H1 (cell line): ENCODE data around the gene NELL1. TPM values are rescaled to one million over a fixed set of nuclear protein-coding genes. Genes with fewer than 3 reads are reported as not detected.

Experiments used
- CTCF ChIA-PET: fragments of 300-600 bp; sonication (Branson Sonifier 250); formaldehyde crosslinking; loops from one replicate; lab custom pipeline; 2021; ENCODE audit not compliant: partially characterized antibody; lab: Charles Lee
- POLR2A ChIA-PET: fragments of 300-600 bp; sonication (Branson Sonifier 250); formaldehyde crosslinking; loops from one replicate; lab custom pipeline; 2021; ENCODE audit warnings: inconsistent platforms; ENCODE audit not compliant: partially characterized antibody; lab: Charles Lee
- DNase-seq, 2 experiments: peaks; one replicate each; pipeline versions ENCODE4 v3.0.0 to v3.0.0-alpha.2; 2010 to 2022; ENCODE audit warnings: low spot score in 2 of 2, low read depth in 1 of 2, mixed read lengths in 1 of 2
- FAIRE-seq: peaks from 2 replicates; lab custom pipeline; 2011; peaks lifted over from hg19 to GRCh38; lab: Jason Lieb, UNC
- H2AFZ ChIP-seq: 2 replicates; pipeline ENCODE4 v1.8.1; 2012; ENCODE audit warnings: low read length, inconsistent platforms
- H2AK5ac ChIP-seq: 2 replicates; pipeline ENCODE4 v1.6.1; 2013; ENCODE audit warnings: low read depth, low read length
- H2BK120ac ChIP-seq: replicated peaks from 2 replicates; pipeline ENCODE3; 2013; ENCODE audit warnings: low read depth, low read length, inconsistent platforms
- H2BK12ac ChIP-seq: 2 replicates; pipeline ENCODE4 v1.6.1; 2013; ENCODE audit warnings: low read depth, low read length
- H2BK15ac ChIP-seq: 2 replicates; pipeline ENCODE4 v1.6.1; 2013; ENCODE audit warnings: low read length
- H2BK20ac ChIP-seq: 2 replicates; pipeline ENCODE4 v1.6.1; 2013; ENCODE audit warnings: low read length
- H2BK5ac ChIP-seq: 2 replicates; pipeline ENCODE4 v1.6.1; 2013; ENCODE audit warnings: low read depth, low read length
- H3K14ac ChIP-seq: 2 replicates; pipeline ENCODE4 v1.6.1; 2013; ENCODE audit warnings: inconsistent platforms; ENCODE audit not compliant: insufficient read length
- H3K18ac ChIP-seq: 2 replicates; pipeline ENCODE4 v1.6.1; 2013; ENCODE audit warnings: low read length; ENCODE audit errors: extremely low read depth
- H3K23ac ChIP-seq: 2 replicates; pipeline ENCODE4 v1.6.1; 2013; ENCODE audit warnings: inconsistent platforms; ENCODE audit not compliant: insufficient read length
- H3K23me2 ChIP-seq: 2 replicates; pipeline ENCODE4 v1.6.1; 2013; ENCODE audit warnings: low read depth, low read length
- H3K27ac ChIP-seq: 2 replicates; pipeline ENCODE4 v1.6.1; 2011; ENCODE audit warnings: low read depth, low read length, inconsistent platforms
- H3K27me3 ChIP-seq, 4 experiments: replicated peaks in 1 of 4; 1 replicate in 1 of 4; 2 replicates in 3 of 4; pipeline versions ENCODE4 v1.6.1 to v1.8.1; 2011 to 2013; ENCODE audit warnings: low read length in 3 of 4, mild to moderate bottlenecking in 3 of 4, inconsistent platforms in 2 of 4, mixed read lengths in 2 of 4, moderate library complexity in 1 of 4; ENCODE audit not compliant: control insufficient read depth in 3 of 4, insufficient read depth in 3 of 4; ENCODE audit errors: extremely low read depth in 1 of 4
- H3K36me3 ChIP-seq, 4 experiments: 2 replicates each; pipeline versions ENCODE4 v1.6.1 to v1.8.1; 2011 to 2013; ENCODE audit warnings: mild to moderate bottlenecking in 4 of 4, low read length in 3 of 4, moderate library complexity in 2 of 4, control low read depth in 1 of 4, inconsistent platforms in 1 of 4; ENCODE audit not compliant: insufficient read depth in 4 of 4, control insufficient read depth in 2 of 4
- H3K4ac ChIP-seq: replicated peaks from 2 replicates; pipeline ENCODE3; 2013; ENCODE audit warnings: low read length, low read depth, mixed read lengths, inconsistent platforms; ENCODE audit not compliant: insufficient read length
- H3K4me1 ChIP-seq, 4 experiments: replicated peaks in 1 of 4; 1 replicate in 1 of 4; 2 replicates in 3 of 4; pipeline versions ENCODE4 v1.6.1 to v1.8.1; 2011 to 2013; ENCODE audit warnings: low read length in 3 of 4, inconsistent platforms in 2 of 4, mixed read lengths in 1 of 4; ENCODE audit not compliant: insufficient read depth in 4 of 4, control insufficient read depth in 3 of 4
- H3K4me2 ChIP-seq, 2 experiments: 2 replicates each; pipeline versions ENCODE4 v1.6.1 to v1.8.1; 2011 to 2013; ENCODE audit warnings: low read depth in 2 of 2, low read length in 2 of 2, control low read depth in 1 of 2, inconsistent platforms in 1 of 2, mild to moderate bottlenecking in 1 of 2; ENCODE audit not compliant: insufficient read depth in 1 of 2
- H3K4me3 ChIP-seq, 4 experiments: fragments of 200-600, 300-600 bp in 1 of 4; sonication (generic), shearing (Covaris generic), sonication (Bioruptor Twin) in 1 of 4; 2 replicates each; pipeline versions ENCODE4 v1.5.1 to v1.8.1; 2011 to 2016; ENCODE audit warnings: low read length in 4 of 4, low read depth in 3 of 4, control low read depth in 2 of 4, inconsistent platforms in 2 of 4, mild to moderate bottlenecking in 2 of 4, mixed read lengths in 1 of 4, moderate library complexity in 1 of 4; ENCODE audit not compliant: insufficient read depth in 2 of 4; ENCODE audit errors: extremely low read depth in 1 of 4
- H3K56ac ChIP-seq: replicated peaks from 2 replicates; pipeline ENCODE3; 2013; ENCODE audit warnings: low read depth, mild to moderate bottlenecking, mixed read lengths, low read length, inconsistent platforms; ENCODE audit not compliant: insufficient read length
- H3K79me1 ChIP-seq: 2 replicates; pipeline ENCODE4 v1.6.1; 2013; ENCODE audit warnings: low read depth, low read length, control low read depth
- H3K79me2 ChIP-seq, 2 experiments: 2 replicates each; pipeline versions ENCODE4 v1.6.1 to v1.8.1; 2012 to 2013; ENCODE audit warnings: low read length in 2 of 2, mild to moderate bottlenecking in 2 of 2, inconsistent platforms in 1 of 2; ENCODE audit not compliant: insufficient read depth in 2 of 2, control insufficient read depth in 1 of 2
- H3K9ac ChIP-seq, 4 experiments: replicated peaks in 1 of 4; 1 replicate in 1 of 4; 2 replicates in 3 of 4; pipeline versions ENCODE4 v1.6.1 to v1.8.1; 2011 to 2013; ENCODE audit warnings: low read depth in 3 of 4, low read length in 3 of 4, control low read depth in 2 of 4, mild to moderate bottlenecking in 2 of 4, moderate library complexity in 2 of 4, inconsistent platforms in 1 of 4; ENCODE audit errors: extremely low read depth in 1 of 4
- H3K9me3 ChIP-seq, 2 experiments: 2 replicates each; pipeline versions ENCODE4 v1.6.1 to v1.8.1; 2012 to 2013; ENCODE audit warnings: mild to moderate bottlenecking in 2 of 2, moderate library complexity in 2 of 2, control low read depth in 1 of 2, inconsistent platforms in 1 of 2, low read depth in 1 of 2, low read length in 1 of 2, mixed read lengths in 1 of 2; ENCODE audit not compliant: insufficient read depth in 2 of 2
- H4K20me1 ChIP-seq, 2 experiments: replicated peaks in 1 of 2; 2 replicates each; pipeline versions ENCODE3 to v1.8.1; 2011 to 2013; ENCODE audit warnings: inconsistent platforms in 2 of 2, low read length in 2 of 2, mild to moderate bottlenecking in 1 of 2; ENCODE audit not compliant: insufficient read depth in 2 of 2, control insufficient read depth in 1 of 2
- H4K5ac ChIP-seq: 2 replicates; pipeline ENCODE4 v1.6.1; 2013; ENCODE audit warnings: low read length, low read depth, mixed read lengths, inconsistent platforms; ENCODE audit not compliant: insufficient read length
- H4K8ac ChIP-seq: 2 replicates; pipeline ENCODE4 v1.8.0; 2013; ENCODE audit warnings: mild to moderate bottlenecking, moderate library complexity, low read length, inconsistent platforms; ENCODE audit not compliant: insufficient read depth; ENCODE audit errors: extremely low read depth
- H4K91ac ChIP-seq: replicated peaks from 2 replicates; pipeline ENCODE3; 2013; ENCODE audit warnings: low read length, mixed read lengths, inconsistent platforms; ENCODE audit not compliant: insufficient read length
- BACH1 ChIP-seq: IDR thresholded peaks from 2 replicates; pipeline ENCODE4 v1.6.1; 2012; ENCODE audit warnings: low read length, improper control_type of control experiment
- EP300 ChIP-seq, 2 experiments: IDR thresholded peaks; 1 replicate in 1 of 2; 2 replicates in 1 of 2; pipeline ENCODE4 v1.6.1; 2011 to 2012; ENCODE audit warnings: low read depth in 2 of 2, low read length in 2 of 2, mild to moderate bottlenecking in 2 of 2, borderline replicate concordance in 1 of 2, inconsistent platforms in 1 of 2, moderate library complexity in 1 of 2
- MAFK ChIP-seq: IDR thresholded peaks from 2 replicates; pipeline ENCODE4 v1.6.1; 2012; ENCODE audit warnings: low read depth, mild to moderate bottlenecking, improper control_type of control experiment, low read length
- POLR2A ChIP-seq, 2 experiments: IDR thresholded peaks; 1 replicate in 1 of 2; 2 replicates in 1 of 2; pipeline ENCODE4 v1.6.1; 2011; ENCODE audit warnings: low read depth in 2 of 2, low read length in 2 of 2, mild to moderate bottlenecking in 2 of 2; ENCODE audit errors: control extremely low read depth in 1 of 2
- SP1 ChIP-seq: IDR thresholded peaks from 2 replicates; pipeline ENCODE4 v1.6.1; 2011; ENCODE audit warnings: low read depth, low read length
- SP4 ChIP-seq: IDR thresholded peaks from 2 replicates; pipeline ENCODE4 v1.6.1; 2012; ENCODE audit warnings: low read length, inconsistent platforms
- WGBS, 2 experiments: shearing (Covaris generic) in 1 of 2; methylation state at CpG; one replicate each; pipeline versions ENCODE4 v1.1.6 to v1.1.7; 2013 to 2015; ENCODE audit warnings: low lambda C conversion rate in 2 of 2, mixed read lengths in 2 of 2, inconsistent platforms in 1 of 2, low coverage in 1 of 2, missing lambda C conversion rate in 1 of 2; ENCODE audit not compliant: insufficient replicate concordance in 2 of 2, insufficient coverage in 1 of 2, insufficient read length in 1 of 2; ENCODE audit errors: extremely low coverage in 1 of 2, missing lambda C conversion rate in 1 of 2; 5-methylcytosine and 5-hydroxymethylcytosine counted together
- polyA plus RNA-seq, 7 experiments: library from polyadenylated mRNA; depleted of rRNA in 3 of 7; stranded (reverse) in 5 of 7; unstranded in 2 of 7; fragments of >200 nt in 5 of 7; fragments of 200-250 nt in 2 of 7; gene quantifications; 1 replicate in 5 of 7; 2 replicates in 1 of 7; 4 replicates in 1 of 7; pipeline versions ENCODE4 v1.2.1 to v1.2.3, GENCODE V29; 2011 to 2013; ENCODE audit warnings: missing spikeins in 2 of 7, mixed read lengths in 2 of 7
- total RNA-seq: library from RNA; stranded (reverse); fragmentation: NEBNext Ultra II Directional; extraction: Animal tissue kit (Norgen Biotek cat#: 25700); gene quantifications from 2 replicates; pipeline ENCODE4 v1.2.1, GENCODE V29; 2021

The NELL1 gene
- total and polyA plus RNA-seq, 2 of the 8 experiments (the other 6 are each of a cell fraction or from before 2014, with no cell fraction given) = 0.21 TPM; not detected in 1

DNA sequence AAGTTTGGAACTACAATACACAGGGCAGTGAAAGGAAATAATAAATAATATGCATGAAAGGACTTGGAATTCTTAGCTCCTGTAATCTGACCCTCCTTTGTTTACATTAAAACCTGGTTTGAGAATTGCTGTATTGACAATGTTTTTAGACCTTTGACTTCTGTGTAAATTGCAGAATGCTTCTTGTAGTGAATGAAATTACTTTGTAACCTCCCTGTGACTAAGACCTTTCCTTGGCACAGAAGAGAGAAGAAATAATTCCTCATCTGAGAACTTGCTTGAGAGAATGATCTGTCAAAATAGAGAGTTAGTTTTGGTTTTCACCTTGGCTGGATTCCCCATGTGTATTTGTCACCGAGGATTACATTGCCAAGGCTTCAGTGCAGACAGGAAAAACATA, 883.5 kb downstream of the NELL1 start:
- POLR2A ChIA-PET = no interaction called here
- Histone ChIP-seq H2BK120ac (no peak overlapping the region), H4K20me1 (no peaks in the 10 kb centered on the region), H3K4me2 (no peak overlapping the region), H3K23ac (no peak overlapping the region), H3K27ac (no peak overlapping the region), H2BK15ac (no peak overlapping the region), H3K4me3 (no peak overlapping the region), H4K5ac (no peak overlapping the region), H2BK12ac (no peak overlapping the region), H4K91ac (no peak overlapping the region), H3K4ac (no peak overlapping the region), H2BK5ac (no peak overlapping the region), H3K56ac (no peak overlapping the region), H3K79me1 (no peaks in the 10 kb centered on the region), H3K79me2 (no peaks in the 10 kb centered on the region), H4K8ac (no peak overlapping the region), H3K14ac (no peak overlapping the region), H3K4me1 (no peaks in the 10 kb centered on the region), H3K18ac (no peak overlapping the region), H3K9ac (no peak overlapping the region), H3K27me3 (no peaks in the 10 kb centered on the region), H2BK20ac (no peak overlapping the region), H3K36me3 (no peaks in the 10 kb centered on the region), H3K23me2 (no peaks in the 10 kb centered on the region), H2AK5ac (no peak overlapping the region), H3K9me3 (no peaks in the 10 kb centered on the region), H2AFZ (no peak overlapping the region)
- DNase-seq = no peak
- CTCF ChIA-PET = interaction anchor here (0.7 to 1.7 kb wide), 2 partner anchors 9 to 942 kb away, joined by 3 to 5 read pairs; no protein-coding TSS in a partner anchor
- no peak for FAIRE-seq
- 100% methylated on average over 1 of the region's 1 CpG; no CpG with 5 or more reads in 1 of the 2 experiments for WGBS, 2 experiments
- TF ChIP-seq SP1 (no peak), POLR2A (IDR thresholded peaks at IDR 0.05; ENCODE audit: control extremely low read depth in 1 of 2, low read depth in 2 of 2, low read length in 2 of 2) (no peak), EP300 (IDR thresholded peaks at IDR 0.05; ENCODE audit: borderline replicate concordance in 1 of 2, low read depth in 2 of 2, low read length in 2 of 2) (no peak), MAFK (no peak), BACH1 (no peak), SP4 (no peak)
